ENCODE measurements around the gene IFT81. TPM values are rescaled to one million over a fixed set of nuclear protein-coding genes. Genes with fewer than 3 reads are reported as not detected.
A peak's percentile ranks its signal among the peaks of the same experiment; 100 is the strongest.

Gene IFT81
- total and polyA plus RNA-seq, 2 of the 13 experiments (the other 11 are each of a cell fraction or from before 2014, with no cell fraction given) = 4.2 to 13.0 TPM

GRCh38 chr12:110124269-110124995, at the start of gene IFT81 (continued):
- TF ChIP-seq ZNF883 (CRISPR knock-in tag; IDR thresholded peaks at IDR 0.05; ENCODE audit: not compliant biosample characterization) (no peak), TBP (CRISPR knock-in tag; IDR thresholded peaks at IDR 0.05) (no peak), KAT8 (CRISPR knock-in tag; IDR thresholded peaks at IDR 0.05) (no peak; the same call in 1 of the 2 replicates), ZNF414 (CRISPR knock-in tag; IDR thresholded peaks at IDR 0.05) (no peak), POLR2AphosphoS2 (IDR thresholded peaks at IDR 0.05; ENCODE audit: low read depth, low read length) (no peak), ZNF780A (CRISPR knock-in tag; IDR thresholded peaks at IDR 0.05) (no peak), ZZZ3 (CRISPR knock-in tag; IDR thresholded peaks at IDR 0.05; ENCODE audit: borderline replicate concordance) (0 out of 2 replicates have a peak, but pooled peaks have one; percentile 26)

GRCh38 chr12:110075880-110076279, 48.3 kb upstream of the IFT81 start:
- Histone ChIP-seq H4K20me1 (ENCODE audit: insufficient read depth, low read length) (no peaks in the 10 kb centered on the region), H3K9me3 (ENCODE audit: low read length) (no peaks in the 10 kb centered on the region), H2AFZ (ENCODE audit: low read length) (no peak overlapping the region), H3K4me2 (ENCODE audit: low read depth, low read length) (no peak overlapping the region), H3K4me3 (replicated peaks in 1 of 3; ENCODE audit: insufficient read depth in 1 of 3, low read depth in 2 of 3, low read length in 3 of 3) (no peak overlapping the region), H3K79me2 (ENCODE audit: insufficient read depth, low read length) (no peaks in the 10 kb centered on the region), H3K4me1 (ENCODE audit: insufficient read depth, low read length) (peaks cover 56% of the 10 kb centered on the region), H3K27ac (ENCODE audit: extremely low read length, insufficient read depth, low read length) (no peak overlapping the region), H3K36me3 (replicated peaks in 1 of 2; ENCODE audit: control insufficient read depth in 1 of 2, insufficient read depth in 2 of 2, low read length in 2 of 2) (no peaks in the 10 kb centered on the region), H3K9ac (ENCODE audit: insufficient read depth, low read depth, low read length) (no peak overlapping the region), H3K27me3 (ENCODE audit: control insufficient read depth in 1 of 2, insufficient read depth in 2 of 2, low read length in 2 of 2) (no peaks in the 10 kb centered on the region)
- DNase-seq (ENCODE audit: low spot score) = no peak
- intact Hi-C loops (cut with micrococcal nuclease; ENCODE audit: unreplicated experiment) = no loop called here
- ATAC-seq = no peak
- in situ Hi-C loops (cut with HindIII; ENCODE audit: extremely low pct_ligation_motif_present, low pct_unique_long_range_greater_than_20kb) = no loop called here
- 100% methylated on average over 1 of the region's 1 CpG for WGBS (ENCODE audit: low lambda C conversion rate)
- no peak for FAIRE-seq
- BruUV-seq (replicated peaks) = no TSS peak
- POLR2A ChIA-PET = no interaction called here
- CTCF ChIA-PET (ENCODE audit: low intra/inter-chr PET ratio, low total read pairs) = no interaction called here
- TF ChIP-seq HIVEP1 (CRISPR knock-in tag; IDR thresholded peaks at IDR 0.05) = no peak
- TF ChIP-seq ZBTB14 (CRISPR knock-in tag; IDR thresholded peaks at IDR 0.05) = no peak
- no peak for TF ChIP-seq HOXA5 (CRISPR knock-in tag; IDR thresholded peaks at IDR 0.05)
- TF ChIP-seq ZEB1 (IDR thresholded peaks at IDR 0.05; ENCODE audit: insufficient replicate concordance, low read depth) = no peak
- no peak for TF ChIP-seq MAFK (conservative IDR thresholded peaks at IDR 0.05 in 1 of 2, IDR thresholded peaks at IDR 0.05 in 1 of 2; ENCODE audit: low read length in 2 of 2)
- no peak for TF ChIP-seq EZH2 (conservative IDR thresholded peaks at IDR 0.05; ENCODE audit: low read depth, low read length)
- no peak for TF ChIP-seq GMEB1 (CRISPR knock-in tag; IDR thresholded peaks at IDR 0.05; ENCODE audit: borderline replicate concordance)
- TF ChIP-seq KLF9 (CRISPR knock-in tag; IDR thresholded peaks at IDR 0.05; ENCODE audit: low read depth) = no peak
- TF ChIP-seq NBN (conservative IDR thresholded peaks at IDR 0.05) = no peak
- TF ChIP-seq MIXL1 (CRISPR knock-in tag; IDR thresholded peaks at IDR 0.05) = no peak
- TF ChIP-seq BORCS8-MEF2B (CRISPR knock-in tag; IDR thresholded peaks at IDR 0.05) = no peak
- no peak for TF ChIP-seq ZBTB42 (CRISPR knock-in tag; IDR thresholded peaks at IDR 0.05)
- no peak for TF ChIP-seq CSRNP2 (CRISPR knock-in tag; conservative IDR thresholded peaks at IDR 0.05; ENCODE audit: low read depth)

Measured in HepG2 (cell line).